Fibroblast of upper back skin (primary cell): ENCODE measurements around the gene IGF2BP1.
A peak's percentile ranks its signal among the peaks of the same experiment; 100 is the strongest.
"Not testable (repeated sequence)": the region's sequence is repeated elsewhere in the genome, so short reads cannot be mapped to it uniquely, and the experiment has no call there.

ENCODE experiments used
- DNase-seq: peaks from one replicate; pipeline ENCODE4 v3.0.0-alpha.2; 2013

The IGF2BP1 gene

DNA sequence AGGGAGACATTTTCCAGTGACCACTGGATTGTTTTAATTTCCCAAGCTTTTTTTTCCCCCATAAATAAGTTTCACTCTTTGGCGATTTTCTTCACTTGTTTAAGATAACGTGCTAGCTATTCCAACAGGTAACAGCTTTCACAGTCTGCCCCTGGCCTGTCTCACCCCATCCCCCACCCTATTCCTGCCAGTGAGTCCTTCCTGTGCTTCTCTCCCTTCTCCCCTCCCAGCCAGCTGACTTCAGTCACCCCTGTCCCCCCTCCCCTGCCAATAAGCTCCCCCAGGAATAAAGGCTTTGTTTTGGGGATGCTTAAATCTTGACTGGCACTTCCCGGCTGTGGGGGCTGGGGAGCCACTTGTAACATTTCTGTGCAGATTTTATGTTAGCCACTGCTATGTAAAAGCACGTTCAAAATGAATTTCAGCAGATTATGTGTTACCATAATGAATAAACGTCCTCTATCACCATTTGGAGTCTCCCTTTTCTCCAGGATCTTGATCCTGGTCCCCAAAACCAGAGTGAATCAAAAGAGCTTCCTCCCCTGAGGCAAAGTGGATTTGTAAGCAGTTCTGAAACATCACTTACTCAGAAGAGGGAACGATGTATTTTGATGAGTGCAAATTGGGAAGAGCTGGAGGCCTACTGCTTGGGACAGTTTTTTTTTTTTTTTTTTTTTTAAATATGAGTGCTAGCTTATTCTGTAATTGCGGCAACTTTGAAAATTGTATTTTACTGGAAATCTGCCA, 58.2 kb downstream of the IGF2BP1 start:
- DNase-seq: no peak

DNA sequence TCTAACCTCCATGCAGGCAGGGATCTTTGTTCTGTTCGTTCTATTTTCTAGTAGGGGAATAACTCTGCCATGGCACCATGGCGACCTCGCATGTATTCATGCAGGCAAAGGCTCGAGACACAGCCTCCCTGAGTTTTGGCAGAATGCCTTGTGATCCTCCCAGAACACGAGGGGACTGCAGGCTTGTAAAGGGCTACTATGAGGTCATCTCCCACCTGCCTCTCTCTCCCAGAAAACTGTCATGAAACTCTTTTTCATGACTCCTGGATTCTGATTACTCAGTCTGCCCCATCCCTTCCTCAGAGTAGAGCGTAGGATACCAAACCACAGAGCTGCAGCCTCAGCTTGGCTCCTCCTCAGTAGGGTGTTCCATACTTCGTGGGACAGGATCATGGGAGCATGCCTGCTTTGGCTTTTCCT, 64.3 kb downstream of the IGF2BP1 start:
- no peak for DNase-seq

DNA sequence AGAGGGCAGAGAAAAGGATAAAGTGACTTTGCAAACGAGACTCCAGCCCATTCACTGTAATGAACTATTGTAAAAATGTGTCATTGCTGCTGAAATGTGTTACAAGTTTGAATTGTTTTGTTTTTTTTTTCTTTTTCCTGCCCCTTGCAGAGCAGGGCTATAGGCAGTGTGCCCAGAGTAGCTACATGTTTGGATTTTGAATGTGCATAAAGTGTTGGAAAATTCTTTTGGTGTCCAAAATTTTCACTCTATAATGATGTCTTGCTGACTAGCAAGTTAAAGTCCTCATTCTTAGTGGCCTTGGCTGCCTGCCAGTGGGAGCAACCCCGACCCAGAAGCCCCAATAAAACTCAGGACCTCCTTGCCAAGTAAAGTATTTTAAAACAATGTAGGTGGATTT, 66.5 kb downstream of the IGF2BP1 start:
- no peak for DNase-seq

DNA sequence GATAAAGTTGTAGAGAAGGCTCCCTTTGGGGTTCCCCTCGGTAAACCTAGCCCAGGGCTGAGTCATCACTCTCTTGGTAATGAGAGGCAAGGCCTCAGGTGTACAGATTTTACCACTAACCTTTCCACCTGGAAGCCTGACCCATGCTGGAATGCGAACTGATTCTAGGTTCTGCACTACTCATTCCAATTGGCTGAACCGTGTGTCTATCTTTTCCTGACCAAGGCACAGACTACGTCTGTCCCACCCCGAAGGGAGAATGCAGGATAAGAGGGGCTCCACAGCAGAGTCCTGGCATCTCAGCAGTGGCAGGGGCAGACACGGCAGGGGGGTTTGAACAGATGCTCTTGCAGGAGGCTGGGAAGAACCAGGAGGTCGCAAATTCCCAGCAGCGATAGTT, 70.0 kb downstream of the IGF2BP1 start:
- no peak for DNase-seq

DNA sequence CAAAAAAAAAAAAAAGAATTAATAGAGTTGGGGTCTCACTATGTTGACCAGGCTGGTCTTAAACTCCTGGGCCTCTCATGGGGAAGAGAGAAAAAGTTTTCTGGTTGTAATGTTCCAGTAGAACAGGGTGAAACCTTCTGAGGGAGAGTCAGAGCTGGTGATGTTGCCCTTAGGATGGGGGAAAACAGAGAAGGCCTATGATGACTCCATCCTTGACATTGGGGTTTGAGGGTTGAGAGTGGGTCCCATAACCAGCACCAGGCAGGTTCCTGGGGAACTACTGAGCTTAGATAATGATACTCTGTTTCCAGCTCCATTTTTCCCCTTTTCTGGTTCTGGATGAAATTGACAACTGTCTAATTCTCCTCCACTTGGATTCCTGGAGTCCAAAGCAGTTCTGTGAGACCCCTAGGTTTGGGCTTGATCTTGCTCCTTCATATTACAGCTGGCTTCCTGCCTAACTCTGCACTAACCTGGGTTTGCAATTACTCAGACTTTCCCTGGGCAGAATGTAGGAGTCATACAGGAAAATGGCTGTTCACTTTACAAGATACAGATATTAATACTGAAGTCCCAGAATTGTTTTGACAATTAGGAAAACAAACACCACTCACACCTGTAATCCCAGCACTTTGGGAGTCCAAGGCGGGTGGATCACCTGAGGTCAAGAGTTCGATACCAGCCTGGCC, 72.5 kb downstream of the IGF2BP1 start:
- no peak for DNase-seq

DNA sequence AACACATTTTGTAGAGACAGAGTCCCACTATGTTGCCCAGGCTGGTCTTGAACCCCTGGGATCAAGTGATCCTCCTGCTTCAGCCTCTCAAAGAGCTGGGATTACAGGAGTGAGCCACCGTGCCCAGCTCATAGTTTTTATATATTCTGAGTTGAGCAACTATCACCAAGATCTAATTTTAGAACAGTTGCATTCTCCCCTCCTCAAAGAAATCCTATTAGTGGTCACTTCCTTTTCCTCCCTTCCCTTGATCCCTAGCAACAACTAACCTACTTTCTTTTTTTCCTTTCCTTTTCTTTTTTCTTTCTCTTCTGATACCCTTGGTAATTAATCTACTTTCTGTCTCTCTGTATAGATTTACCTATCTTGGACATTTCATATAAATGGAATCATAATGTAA, 73.9 kb downstream of the IGF2BP1 start:
- no peak for DNase-seq

DNA sequence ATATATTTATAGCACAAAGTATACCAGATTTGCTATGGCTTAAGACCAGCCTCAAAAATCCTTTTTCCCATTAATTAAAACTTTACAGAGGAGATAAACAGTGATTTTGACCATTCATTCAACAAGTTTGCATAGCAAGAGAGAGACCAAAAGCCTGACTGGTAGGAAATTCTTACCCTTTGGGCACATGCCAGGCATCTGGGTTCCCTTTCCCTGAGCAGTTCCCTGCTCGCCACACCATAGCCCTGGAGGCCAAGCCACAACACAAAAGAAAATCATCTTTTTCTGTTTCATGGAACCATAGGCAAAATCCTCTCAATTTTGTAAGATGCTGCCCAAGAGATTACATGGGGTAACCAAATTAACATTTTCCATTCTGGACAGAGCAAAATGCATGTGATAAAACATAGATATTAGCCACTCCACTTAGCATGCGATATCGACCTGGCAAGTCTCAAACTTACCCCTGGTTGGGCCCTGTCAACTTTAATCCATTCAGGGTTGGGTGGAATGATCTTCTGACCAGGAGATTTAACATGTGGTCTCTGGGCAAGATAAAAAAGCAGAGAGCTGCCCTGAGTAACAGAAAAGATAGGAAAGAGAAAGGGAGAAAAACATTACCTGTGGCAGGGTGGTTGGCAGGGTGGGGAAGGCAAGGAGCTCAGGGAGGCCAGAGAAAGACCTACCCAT, 77.8 kb downstream of the IGF2BP1 start:
- DNase-seq: no peak

DNA sequence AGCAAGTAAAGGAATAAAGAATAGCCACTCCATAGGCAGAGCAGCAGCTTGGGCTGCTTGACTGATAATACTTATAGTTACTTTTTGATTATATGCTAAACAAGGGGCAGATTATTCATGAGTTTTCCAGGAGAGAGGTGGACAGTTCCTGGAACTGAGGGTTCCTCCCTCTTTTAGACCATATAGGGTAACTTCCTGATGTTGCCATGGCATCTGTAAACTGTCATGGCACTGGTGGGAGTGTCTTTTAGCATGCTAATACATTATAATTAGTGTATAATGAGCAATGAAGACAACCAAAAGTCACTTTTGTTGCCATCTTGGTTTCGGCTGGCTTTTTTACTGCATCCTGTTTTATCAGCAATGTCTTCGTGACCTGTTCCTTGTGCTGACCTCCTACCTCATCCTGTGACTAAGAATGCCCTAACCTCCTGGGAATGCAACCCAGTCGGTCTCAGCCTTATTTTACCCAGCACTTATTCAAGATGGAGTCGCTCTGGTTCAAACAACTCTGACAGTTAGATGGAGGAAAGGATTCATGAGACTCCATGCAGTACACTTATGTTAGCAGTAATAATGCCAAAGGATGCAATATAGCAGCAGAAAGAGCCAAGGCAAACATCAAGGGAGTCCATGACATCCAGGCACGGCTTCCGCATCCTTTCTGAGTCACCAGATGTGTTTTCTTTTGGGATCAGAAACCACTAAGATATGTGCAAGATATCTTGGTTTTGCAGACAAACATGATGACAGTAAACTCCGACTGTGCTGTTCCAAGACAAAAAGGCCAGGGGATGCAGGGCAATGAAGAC, 79.6 kb downstream of the IGF2BP1 start:
- DNase-seq: peak; percentile 66

DNA sequence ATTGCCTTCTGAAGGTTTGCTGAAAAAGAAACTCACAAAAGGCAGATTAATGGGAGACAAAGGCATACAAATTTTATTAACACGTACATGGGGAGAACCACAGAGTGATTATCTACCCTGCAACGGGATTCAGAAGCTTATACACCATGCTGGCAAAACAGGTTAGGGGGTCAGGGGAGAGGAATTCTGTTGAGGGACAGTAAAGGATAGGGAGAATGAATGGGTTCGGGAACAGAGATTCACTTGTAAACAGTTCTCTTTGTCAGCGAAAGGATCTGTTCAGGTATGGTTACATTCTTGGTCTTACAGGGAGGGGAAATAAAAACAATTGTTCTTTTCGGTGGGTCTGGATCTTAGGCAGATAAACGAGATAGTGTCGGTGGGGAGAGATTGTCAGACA, 81.1 kb downstream of the IGF2BP1 start:
- no peak for DNase-seq

DNA sequence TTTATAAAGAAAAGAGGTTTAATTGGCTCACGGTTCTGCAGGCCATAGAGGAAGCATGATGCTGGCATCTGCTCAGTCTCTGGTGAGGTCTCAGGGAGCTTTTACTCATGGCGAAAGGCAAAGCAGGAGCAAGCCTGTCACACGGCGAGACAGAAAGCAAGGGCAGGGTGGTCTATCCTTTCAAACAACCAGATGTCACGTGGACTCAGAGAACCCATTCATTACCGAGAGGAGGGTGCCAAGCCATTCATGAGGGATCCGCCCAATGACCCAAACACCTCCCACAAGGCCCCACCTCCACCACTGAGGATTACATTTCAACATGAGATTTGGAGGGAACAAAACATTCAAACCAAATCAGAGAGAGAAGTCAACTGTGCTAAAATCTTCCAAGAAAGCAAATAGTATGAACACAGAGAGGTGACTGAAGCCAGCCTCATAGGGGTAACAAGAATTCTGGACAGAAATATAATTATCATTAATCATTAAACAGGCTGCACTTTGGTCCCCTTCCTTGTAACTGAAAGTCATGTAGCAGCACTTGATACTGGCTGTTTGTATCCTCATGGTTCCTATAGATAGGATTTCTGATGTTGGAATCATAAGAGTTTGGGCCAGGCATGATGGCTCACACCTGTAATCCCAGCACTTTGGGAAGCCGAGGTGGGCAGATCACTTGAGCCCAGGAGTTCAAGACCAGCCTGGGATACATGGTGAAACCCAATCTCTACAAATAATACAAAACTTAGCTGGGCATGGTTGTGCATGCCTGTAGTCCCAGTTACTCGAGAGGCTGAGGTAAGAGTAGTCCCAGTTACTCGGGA, 82.9 kb downstream of the IGF2BP1 start:
- DNase-seq: no peak

DNA sequence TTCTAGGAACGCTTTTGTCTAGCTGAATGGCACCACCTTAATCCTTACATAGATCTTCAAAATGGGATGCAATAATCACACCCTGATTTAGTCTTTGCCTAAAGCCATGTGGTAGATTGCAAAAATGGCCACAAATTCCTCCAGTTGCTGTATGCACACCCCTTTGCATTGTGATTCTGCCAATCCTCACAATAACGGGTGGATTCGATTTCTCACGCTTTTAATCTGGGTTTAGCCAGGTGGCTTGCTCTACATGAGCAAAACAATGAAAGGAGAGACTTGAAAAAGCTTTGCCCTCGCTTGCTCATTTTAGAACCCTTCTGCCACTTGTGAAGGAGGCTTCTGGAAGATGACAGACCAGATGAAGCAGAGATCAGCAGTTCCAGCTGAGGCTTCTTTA, 85.0 kb downstream of the IGF2BP1 start:
- DNase-seq: no peak

DNA sequence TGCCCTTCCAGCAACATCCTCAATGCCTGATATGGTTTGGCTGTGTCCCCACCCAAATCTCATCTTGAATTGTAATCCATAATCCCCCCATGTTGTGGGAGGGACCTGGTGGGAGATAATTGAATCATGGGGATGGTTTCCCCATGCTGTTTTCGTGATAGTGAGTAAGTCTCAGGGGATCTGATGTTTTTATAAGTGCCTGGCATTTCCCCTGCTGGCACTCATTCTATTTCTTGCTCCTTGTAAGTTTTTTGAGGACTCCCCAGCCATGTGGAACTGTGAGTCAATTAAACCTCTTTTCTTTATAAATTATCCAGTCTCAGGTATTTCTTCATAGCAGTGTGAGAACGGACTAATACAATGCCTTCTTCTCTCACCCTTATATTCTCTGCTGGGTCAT, 87.9 kb downstream of the IGF2BP1 start:
- not testable (repeated sequence) for DNase-seq

DNA sequence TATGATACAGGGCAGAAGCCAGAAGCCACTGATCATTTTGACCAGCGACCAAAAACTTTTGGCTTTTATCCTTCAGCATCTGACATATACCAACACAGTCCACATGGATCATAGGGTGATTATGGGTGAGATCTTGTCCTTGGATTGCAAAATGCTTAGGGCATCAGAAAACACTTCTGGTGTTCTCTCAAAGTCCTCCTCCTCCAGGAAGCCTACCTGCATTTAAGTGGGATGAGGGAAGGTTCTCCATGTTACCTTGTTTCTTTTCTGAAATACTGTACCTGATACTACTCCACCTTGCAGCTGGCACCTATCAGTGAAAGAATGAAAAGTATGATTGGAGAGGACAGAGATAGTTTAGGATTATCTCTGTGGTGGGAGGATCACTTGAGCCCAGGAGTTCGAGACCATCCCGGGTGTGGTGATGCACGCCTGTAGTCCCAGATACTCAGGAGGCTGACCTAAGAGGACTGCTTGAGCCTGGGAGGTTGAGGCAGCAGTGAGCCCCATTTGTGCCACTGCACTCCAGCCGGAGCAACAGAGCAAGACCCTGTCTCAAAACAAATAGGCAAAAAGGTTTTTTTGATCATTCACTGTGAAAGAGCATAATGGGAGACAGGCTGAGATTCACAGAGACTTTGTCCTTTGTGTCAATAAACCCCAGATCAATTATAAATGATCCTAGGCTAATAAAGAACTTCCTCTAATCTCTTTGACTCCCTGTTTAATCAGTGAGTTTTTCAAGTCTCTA, 88.6 kb downstream of the IGF2BP1 start:
- no peak for DNase-seq

DNA sequence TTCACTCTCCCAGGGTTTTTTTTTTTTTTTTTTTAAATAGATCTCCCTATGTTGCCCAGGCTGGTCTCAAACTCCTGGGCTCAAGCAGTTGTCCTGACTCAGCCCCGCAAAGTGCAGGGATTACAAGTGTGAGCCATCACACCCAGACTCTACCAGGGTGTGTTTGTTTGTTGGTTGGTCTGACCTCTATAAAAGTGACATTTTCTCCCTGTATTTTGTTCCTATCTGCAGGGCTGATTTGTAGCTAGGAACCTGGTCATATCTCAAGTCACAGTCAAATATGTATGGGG, 89.1 kb downstream of the IGF2BP1 start:
- DNase-seq: no peak

DNA sequence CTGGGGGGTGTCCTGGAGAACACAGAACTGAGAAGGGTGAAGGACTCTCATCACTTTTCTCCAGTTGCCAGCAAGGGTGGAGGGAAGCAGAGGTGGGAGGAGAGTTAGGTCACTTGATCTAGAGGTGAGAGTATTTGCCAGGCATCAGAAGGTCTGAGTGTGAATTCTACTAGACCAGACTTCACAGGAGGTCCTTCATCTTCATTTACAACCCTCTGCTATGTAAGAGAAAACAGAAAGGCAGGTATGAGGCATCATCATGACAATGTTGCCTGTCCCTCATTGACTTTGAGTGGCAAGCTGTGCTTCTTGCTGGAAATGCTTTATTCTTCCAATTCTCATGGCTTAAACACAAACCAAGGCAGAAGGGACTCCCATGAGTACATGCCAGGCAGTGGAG, 89.5 kb downstream of the IGF2BP1 start:
- DNase-seq: no peak

DNA sequence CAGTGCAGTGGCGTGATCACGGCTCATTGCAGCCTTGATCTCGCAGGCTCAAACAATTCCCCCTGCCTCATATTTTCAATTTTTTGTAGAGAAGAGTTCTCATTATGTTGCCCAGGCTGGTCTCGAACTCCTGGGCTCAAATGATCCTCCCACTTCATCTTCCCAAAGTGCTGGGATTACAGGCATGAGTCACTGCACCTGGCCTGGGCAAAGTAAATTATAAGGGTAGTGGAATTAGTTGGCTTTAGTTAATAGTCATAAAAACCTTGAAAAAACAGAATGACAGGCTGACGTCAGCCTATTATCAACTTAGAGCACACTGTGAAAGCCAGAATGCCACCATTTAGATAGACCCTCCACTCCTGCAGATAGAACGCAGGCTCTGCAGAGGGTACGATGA, 91.9 kb downstream of the IGF2BP1 start:
- no peak for DNase-seq

DNA sequence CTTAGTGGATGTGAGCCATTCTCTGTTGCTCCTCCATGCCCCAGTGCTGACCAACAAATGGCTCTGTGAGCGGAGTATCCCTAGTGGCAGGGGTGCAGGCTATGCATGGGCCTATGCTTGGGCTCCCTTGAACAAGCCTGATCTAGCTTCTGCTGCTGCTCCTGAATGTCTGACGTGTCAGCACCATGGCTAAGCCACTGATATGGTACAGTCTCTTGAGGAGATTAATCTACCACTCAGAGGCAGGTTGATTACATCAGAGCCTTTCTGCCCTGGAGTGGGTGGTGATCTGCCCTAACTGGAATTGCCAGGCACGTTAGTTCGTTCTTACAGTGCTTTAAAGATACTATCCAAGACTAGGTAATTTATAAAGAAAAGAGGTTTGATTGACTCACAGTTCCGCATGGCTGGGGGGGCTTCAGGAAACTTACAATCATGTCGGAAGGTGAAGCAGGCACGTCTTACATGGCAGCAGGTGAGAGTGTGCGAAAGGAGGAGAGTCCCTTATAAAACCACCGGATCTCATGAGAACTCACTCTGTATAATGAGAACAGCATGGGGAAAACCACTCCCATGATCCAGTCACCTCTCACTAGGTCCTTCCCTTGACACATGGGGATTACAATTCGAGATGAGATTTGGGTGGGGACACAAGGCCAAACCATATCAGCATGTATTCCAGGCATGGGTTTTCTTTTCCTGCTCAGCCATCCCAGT, 93.9 kb downstream of the IGF2BP1 start:
- DNase-seq: no peak

DNA sequence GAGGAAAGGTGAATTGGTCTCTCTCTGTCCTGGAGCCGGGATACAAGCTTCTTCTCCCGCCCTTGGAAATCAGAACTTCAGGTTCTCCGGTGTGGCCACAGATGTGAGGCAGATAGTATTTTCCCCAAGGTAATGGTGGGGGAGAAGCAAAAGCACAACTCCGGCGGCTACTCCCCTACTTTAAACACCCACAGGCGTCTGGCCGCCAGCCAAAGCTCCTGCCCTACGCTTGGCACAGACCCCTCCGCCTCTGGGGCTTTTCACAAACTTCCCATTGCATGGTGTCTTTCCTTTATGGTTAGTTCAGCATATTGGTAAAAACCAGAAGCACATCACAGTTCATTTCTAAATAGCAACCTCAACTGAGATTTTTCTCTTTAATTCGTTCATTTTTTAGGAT, 95.9 kb downstream of the IGF2BP1 start:
- no peak for DNase-seq

DNA sequence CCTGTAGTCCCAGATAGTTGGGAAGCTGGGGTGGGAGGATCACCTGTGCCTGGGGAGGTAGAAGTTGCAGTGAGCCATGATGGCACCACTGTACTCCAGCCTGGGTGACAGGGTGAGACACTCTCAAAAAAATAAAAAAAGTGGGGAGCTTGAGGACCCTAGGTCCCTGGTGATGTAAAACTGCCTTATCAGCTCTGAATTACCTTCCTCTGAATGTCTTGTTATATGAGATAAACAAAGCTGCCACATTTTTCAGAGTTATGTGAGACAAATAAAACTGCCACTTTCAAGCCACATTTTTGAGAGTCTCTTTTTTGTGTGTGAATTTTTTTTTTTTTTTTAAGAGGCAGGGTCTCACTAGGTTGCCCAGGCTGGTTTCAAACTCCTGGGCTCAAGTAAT, 103.4 kb downstream of the IGF2BP1 start:
- DNase-seq: no peak

DNA sequence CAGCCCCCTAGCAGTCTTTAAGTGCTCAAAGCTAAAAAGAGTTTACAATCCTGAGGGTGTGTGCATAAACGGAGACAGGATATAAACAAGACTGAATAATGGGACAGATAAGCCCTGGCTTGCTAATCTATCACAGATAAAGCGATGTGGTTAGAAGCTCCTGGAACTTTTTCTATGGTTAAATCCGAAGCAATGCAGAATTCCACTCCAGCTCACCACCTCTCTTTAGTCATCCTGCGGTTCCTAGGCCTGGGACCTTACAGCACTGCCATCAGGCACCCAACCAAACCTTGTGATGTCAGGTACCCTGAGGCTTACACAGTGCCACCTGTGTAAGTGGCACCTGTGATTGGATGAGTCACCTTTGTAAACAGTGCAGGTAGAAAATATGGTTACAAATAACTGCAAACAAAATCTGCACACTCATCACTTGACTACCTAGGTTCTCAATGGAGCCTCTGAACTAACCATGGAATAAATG, 103.9 kb downstream of the IGF2BP1 start:
- no peak for DNase-seq

DNA sequence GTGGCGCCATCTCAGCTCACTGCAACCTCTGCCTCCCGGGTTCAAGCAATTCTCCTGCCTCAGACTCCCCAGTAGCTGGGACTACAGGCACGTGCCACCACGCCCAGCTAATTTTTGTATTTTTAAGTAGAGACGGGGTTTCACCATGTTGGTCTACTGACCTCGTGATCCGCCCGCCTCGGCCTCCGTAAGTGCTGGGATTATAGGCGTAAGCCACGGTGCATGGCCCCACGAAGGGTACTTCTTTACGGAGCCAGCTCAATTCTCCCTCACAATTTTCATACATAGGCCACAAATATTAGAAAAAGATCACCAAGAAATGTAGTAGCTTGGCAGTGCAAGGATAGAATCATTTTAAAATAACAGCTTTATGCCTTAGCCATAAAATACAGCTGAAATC, 106.2 kb downstream of the IGF2BP1 start:
- DNase-seq: not testable (repeated sequence)
